GM18907 (cell line): Measurements from ENCODE around the gene E2F2.
A peak's percentile ranks its signal among the peaks of the same experiment; 100 is the strongest.

Experiments
- ATAC-seq: cut with Tn5 transposase; IDR thresholded peaks from one replicate; pipeline ENCODE4 v1.9.1; 2021; ENCODE audit warnings: mild to moderate bottlenecking, moderate library complexity; ENCODE audit not compliant: unreplicated experiment

E2F2 gene

GRCh38 chr1:23563755-23564374, 32.8 kb upstream of the E2F2 start:
- no peak for ATAC-seq

GRCh38 chr1:23563003-23563402, 32.0 kb upstream of the E2F2 start:
- ATAC-seq, result no peak

DNA sequence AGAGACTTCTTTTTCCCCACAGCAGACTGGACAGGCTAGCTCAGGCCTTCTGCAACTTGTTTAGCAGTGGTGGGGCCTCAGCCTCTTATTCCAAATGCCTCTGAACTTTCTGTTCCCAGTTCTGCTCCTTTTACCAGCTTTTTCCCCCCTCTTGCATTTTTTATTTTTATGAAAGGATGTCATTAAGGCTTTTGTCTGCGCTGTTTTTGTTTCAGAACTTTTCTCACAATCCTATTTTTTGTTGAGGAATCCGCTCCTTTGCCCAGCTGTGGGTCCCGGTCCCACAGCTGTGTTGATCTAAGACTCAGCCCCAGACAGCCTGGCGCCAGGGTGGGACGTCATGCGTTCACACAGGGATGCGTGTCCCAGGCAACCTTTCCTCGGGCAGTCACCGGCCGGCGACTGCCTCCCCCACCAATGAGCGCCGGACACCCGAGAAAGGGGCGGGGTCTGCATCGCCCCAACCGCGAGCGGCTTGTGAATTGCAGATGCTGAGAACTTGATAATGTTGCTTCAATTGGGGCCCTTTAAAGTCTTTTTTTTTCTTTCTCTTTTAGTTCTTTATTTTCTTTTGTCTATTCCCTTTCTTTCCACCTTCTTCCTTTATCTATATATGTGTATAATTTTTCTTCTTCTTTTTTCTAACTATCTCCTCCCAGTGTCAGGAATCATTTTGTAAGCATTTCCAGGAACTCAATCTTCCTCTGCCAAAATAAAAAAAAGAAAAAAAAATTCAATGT, 31.3 kb upstream of the E2F2 start:
- no peak for ATAC-seq

- no peak for ATAC-seq
Measured at GRCh38 chr1:23561813-23562100, 30.7 kb upstream of the E2F2 start.

DNA sequence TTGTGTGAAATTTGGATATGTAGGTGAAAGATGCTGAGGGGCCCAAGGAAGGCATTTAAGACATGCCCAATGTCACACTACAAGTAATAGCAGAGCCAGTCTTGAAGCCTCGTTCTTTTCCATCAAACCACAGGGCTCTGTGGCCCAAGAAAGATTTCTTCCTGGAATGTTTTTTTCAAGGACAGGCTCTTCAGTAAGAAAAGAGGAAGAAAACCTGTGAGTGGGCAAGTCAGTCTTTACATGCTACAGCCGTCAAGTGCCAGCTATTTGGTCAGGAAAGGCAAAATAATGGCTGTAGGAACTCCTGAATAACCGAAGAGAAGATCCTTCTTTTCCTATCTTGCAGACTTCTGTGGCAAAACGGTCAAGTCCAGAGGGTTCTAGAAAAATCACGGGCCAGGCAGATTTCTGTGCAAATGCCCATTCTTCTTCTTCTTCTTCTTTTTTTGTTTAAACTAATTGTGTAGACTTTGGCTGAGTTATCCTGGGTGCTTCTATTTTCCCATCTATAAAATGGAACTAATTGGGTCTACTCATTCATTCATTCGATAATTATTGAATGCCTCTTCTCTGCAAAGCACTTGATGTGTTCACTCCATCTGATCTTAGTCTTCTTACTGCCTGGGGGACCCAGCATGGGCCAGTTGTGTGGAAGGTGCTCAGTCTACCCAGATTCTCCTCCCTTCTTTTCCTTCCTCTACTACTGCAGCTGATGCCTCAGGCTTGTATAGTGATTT, 30.2 kb upstream of the E2F2 start:
- no peak for ATAC-seq

GRCh38 chr1:23559985-23560741, 29.1 kb upstream of the E2F2 start:
- ATAC-seq, result no peak

- ATAC-seq, result peak; percentile 68
Measured at GRCh38 chr1:23559136-23559984, 28.3 kb upstream of the E2F2 start, which contains the start of gene ID3. Gene ID3 (minus strand): TSS chr1:23559501. CDS start chr1:23559426, 75 bp downstream.

GRCh38 chr1:23558872-23559135, 27.8 kb upstream of the E2F2 start:
- no peak for ATAC-seq

DNA sequence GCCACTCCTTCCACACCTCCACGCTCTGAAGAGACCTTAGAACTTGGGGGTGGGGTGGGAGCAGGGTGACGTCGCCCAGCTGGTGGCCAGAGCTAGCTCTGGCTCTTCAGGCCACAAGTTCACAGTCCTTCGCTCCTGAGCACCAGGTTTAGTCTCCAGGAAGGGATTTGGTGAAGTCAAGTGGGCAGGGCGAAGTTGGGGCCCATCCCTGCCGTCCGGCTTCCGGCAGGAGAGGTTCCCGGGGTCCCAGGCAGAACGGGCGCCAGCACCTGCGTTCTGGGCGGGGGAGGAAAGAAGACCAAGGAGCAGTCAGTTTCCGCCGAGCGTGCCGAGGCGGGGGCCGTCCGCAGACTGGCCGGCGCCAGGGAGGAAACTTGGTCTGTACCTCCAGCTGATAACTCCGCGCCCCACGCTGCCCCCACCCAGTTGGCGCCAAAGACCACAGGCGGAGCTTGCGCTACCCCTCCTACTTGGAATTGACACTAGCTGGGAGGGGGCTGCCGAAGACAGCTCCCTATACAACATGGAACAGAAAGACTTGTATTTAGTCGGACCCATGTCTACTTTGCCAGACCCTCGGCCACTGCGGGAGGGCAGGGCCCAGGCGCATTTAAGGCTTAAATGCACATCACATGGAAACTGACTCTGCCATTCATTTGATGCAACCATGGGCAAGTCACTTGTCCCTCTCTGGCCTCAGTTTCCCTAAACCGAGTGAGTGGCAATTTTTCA, 27.3 kb upstream of the E2F2 start:
- no peak for ATAC-seq

DNA sequence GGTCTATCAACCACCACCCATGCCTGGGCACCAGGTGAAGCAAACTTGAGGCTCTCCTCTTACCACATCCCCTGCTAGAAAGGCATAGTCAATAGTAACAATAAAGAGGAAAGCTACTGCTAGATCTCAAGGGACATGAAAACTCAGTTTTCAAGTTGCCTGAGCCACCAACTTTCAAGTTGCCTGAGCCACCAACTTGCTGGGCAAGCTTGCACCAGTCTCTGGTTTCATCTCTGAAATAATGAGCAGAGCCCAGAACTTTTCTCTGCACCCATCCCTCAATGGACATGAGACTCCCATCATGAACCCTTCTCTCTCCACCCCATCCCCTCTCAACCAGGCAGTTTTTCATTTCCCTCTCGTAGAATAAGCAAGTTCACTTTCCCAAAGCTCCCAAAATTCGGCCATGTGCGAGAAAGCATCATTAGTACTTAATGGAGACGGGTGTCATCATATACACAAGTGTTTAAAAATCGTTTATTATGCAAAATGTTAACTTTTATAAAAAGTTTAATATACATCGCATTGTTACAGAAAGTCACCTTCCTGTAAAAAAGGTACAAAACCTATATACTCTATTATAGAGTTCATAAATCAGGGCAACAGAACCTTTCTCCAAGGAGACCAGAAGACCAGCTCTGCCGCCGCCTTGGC, 26.6 kb upstream of the E2F2 start:
- ATAC-seq, result no peak

DNA sequence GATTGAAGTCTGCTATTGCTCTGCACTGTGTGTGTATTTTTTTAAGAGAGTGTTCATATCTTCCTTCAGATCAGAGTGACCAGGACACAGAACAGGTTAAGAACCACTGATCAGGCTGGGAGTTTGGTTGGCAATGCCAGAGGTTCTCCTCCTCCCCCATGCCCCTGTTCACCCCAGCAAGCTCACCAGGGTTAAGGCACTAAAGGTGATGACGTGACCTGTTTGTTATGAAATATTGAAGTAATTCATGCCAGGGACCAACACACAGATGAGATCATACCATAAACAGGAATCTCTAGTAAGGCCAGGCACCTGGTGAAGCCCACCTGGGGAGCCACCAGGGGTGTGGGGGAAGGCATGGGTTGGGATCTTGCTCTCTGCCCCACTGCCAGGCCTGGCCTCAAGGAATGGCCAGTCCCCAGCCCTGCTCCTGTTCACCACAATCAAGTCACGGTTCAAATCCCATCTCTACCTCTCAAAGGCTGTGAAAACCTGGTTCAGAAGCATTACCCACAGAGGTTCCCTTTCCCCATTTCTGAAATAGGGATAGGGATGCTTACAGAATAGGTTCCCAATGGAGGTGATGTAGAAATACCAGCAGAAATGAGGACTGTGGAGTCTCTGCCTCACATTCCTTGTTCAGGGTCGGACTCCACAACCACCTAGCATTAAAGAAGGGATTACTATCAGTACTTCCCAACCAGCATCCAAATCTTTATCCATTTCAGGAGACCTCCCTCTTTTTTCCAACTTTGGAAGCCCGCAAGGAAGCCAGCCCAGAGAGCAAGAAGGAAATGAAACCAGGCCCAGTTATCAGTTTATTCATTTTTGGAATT, 25.8 kb upstream of the E2F2 start:
- ATAC-seq, result no peak

DNA sequence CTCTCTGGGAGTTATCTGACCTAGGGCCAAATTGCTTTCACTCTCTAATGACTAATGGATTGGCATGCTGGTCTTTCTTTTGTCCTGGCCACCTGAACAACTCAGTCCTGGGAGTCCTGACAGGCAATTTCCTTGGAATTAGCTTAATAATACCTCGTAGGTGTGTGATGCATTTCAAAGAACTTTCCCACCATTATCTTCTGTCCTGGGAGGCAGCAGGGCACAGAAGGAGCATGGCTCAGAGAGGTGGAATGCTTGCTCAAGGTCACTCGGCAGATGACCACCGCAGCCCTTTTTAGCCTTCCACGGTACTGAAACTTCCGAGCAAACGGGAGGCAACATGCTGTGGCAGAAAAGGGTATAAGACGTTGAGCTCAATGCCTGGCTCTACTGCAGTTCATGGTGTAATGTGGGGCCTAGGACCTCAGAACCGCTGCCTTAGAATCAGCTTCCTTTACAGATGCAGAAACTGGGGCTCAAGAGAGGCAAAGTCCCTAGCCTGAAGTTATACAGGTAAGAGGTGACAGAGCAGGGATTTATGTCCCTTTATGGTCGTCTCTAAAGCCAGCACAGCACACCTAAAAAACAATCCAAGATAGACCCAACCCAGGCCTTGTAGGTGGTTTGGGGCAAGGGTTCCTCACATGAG, 25.1 kb upstream of the E2F2 start:
- ATAC-seq, result no peak

- no peak for ATAC-seq
Measured at GRCh38 chr1:23555270-23555985, 24.4 kb upstream of the E2F2 start.

DNA sequence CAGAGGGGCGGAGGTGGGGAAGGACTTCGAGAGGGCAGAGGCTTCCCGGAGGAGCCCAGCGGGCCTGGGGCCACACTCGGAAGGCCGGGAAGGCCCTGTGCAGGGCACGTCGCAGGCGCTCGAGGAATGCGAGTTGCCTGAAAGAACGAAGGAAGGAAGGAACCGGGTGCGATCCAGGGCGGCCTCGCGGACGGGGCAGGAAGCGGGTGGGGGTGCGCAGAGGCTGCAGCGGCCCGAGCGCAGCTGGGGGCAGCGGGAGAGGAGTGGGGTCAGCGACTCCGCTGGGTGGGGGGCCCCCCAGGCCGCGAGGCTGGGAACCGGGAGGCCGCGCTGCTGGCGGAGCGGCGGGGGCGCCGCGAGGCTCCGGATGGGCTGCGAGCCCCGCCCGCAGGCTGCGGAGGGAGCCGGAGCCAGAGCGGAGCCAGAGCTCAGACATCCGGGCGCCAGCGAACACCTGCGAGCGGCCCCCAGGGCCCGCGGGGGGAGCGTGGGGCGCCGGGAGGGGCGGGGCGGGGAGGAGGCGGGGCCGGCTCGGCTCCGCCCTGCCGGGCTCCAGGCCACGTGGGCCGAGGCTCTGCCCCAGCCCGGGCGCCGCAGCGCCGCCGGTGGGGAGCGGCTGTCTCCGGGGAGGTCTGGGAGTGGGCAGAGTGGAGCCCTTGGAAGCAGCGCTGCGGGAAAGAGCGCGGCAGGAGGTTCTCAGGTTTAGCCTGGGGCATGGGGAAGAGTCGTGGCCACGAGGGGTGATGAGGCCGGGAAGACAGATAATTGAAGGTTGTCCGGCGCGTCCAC, 23.6 kb upstream of the E2F2 start:
- peak; percentile 55 for ATAC-seq

DNA sequence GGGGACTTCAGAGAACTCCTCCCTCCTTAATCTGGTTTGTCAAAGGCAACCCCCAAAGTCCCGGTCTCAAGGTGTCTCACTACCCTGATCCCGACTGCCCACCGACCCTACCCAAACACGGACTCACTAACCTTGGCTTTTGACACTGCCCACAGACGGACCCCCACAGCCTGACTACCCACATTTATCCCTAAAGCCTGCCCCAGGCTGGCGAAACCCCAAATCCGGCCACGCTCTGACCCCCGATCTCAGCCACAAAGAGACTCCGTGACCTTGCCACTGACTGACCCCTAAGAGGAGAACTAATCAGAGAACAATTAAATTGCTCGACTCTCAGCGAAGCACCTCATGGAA, 23.1 kb upstream of the E2F2 start:
- no peak for ATAC-seq

DNA sequence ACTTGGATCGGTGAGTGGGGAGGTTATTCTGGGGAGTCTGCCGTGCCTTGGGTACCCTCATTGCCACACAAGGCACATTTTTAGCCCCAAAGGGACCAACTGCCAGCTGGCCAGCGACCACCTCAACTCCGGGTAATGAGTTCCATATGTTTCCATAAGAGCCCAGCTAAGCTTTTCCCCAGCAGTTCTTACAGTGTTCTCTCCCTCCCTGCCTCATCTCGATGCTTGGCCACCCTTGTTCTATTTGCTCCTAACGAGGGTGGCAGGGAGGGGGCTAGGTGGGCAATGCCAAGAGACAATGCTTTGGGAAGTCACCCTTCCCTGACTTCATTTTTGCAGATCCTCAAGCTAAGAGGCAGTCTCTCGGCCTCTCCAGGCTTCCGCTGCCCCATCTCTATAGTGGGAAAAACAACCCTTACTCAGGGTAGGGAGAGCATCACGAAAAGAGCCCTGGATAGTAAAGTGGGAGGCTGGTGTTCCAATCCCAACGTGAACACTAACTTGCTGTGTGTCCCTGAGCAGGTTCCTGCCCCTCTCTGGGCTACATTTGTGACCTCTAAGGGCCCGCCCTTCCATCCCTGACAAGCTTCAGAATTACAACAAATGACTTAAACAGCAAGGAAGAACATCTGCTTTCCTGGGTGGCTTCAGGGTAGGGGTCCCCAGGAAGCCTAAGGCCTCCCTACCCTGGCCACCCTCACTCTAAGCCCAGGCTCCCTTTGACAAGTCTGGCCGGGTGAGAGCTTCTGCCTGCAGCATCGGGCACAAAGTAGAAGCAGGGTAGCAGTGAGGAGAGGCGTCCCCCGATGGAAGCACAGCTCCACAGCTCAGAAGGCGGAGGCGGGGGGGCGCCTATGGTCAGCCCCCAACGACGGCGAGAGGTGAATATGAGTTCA, 22.4 kb upstream of the E2F2 start:
- ATAC-seq, result no peak
